K562 (cell line): ENCODE results near the gene MYOZ2. TPM values are rescaled to one million over a fixed set of nuclear protein-coding genes. Genes with fewer than 3 reads are reported as not detected.

Source experiments
- ATAC-seq: fragments of 200-7000 bp; cut with Tn5 transposase; 3 replicates; pipeline ENCODE4 v1.9.1; 2020; ENCODE audit warnings: moderate library complexity
- BruUV-seq: library from RNA; stranded (reverse); fragments of 400-500 nt; replicated peaks from 2 replicates; lab custom pipeline; 2021; lab: Mats Ljungman, UMichigan
- CTCF ChIA-PET: fragments of 300-600 bp; formaldehyde crosslinking; extraction: SDS; loops from one replicate; lab custom pipeline; 2021; ENCODE audit warnings: low intra/inter-chr PET ratio; lab: Yijun Ruan, JAX
- POLR2A ChIA-PET: fragments of 300-600, 350-650 bp; sonication (Branson Sonifier 250); formaldehyde crosslinking; extraction: SDS; loops from one replicate; lab custom pipeline; 2021; ENCODE audit warnings: antibody characterized with exemption, inconsistent platforms; lab: Yijun Ruan, JAX
- DNase-seq, 4 experiments: peaks; one replicate each; pipeline versions ENCODE4 v3.0.0 to v3.0.0-alpha.2; 2011 to 2018; ENCODE audit warnings: low spot score in 3 of 4, mixed read lengths in 3 of 4; ENCODE audit errors: extremely low read depth in 1 of 4
- FAIRE-seq: peaks from 2 replicates; lab custom pipeline; 2011; peaks lifted over from hg19 to GRCh38; lab: Jason Lieb, UNC
- H2AFZ ChIP-seq: 2 replicates; pipeline ENCODE4 v1.6.0; 2011; ENCODE audit warnings: low read depth, low read length, control low read depth, inconsistent platforms
- H3K27ac ChIP-seq: fragments of 200-600 bp; 3 replicates; pipeline ENCODE4 v1.8.0; 2011; ENCODE audit warnings: low read depth, mild to moderate bottlenecking, control low read depth, inconsistent platforms, low read length, moderate library complexity, mixed read lengths; ENCODE audit errors: extremely low read depth
- H3K27me3 ChIP-seq, 2 experiments: fragments of 300-600 bp in 1 of 2; 2 replicates in 1 of 2; 3 replicates in 1 of 2; pipeline versions ENCODE4 v1.6.0 to v1.8.0; 2011; ENCODE audit warnings: inconsistent platforms in 2 of 2, low read length in 2 of 2, mild to moderate bottlenecking in 1 of 2, mixed read lengths in 1 of 2, moderate library complexity in 1 of 2; ENCODE audit not compliant: control insufficient read depth in 2 of 2, insufficient read depth in 2 of 2
- H3K36me3 ChIP-seq: fragments of 300-600 bp; 3 replicates; pipeline ENCODE4 v1.8.0; 2011; ENCODE audit warnings: mild to moderate bottlenecking, low read length, inconsistent platforms; ENCODE audit not compliant: control insufficient read depth, insufficient read depth
- H3K4me1 ChIP-seq, 2 experiments: fragments of 200-600 bp in 1 of 2; replicated peaks in 1 of 2; 2 replicates in 1 of 2; 3 replicates in 1 of 2; pipeline versions ENCODE4 v1.5.1 to v1.8.0; 2011; ENCODE audit warnings: inconsistent platforms in 2 of 2, low read length in 2 of 2, mild to moderate bottlenecking in 1 of 2, mixed read lengths in 1 of 2, moderate library complexity in 1 of 2; ENCODE audit not compliant: control insufficient read depth in 2 of 2, insufficient read depth in 2 of 2
- H3K4me2 ChIP-seq: 2 replicates; pipeline ENCODE4 v1.6.1; 2011; ENCODE audit warnings: low read length, control low read depth, inconsistent platforms, mixed read lengths; ENCODE audit not compliant: insufficient read depth
- H3K4me3 ChIP-seq: fragments of 200-600 bp; sonication (generic), shearing (Covaris generic); 2 replicates; pipeline ENCODE4 v1.5.1; 2016; ENCODE audit warnings: control low read depth, inconsistent platforms
- H3K79me2 ChIP-seq: fragments of 200-600 bp; 3 replicates; pipeline ENCODE4 v1.8.0; 2011; ENCODE audit warnings: low read length, inconsistent platforms; ENCODE audit not compliant: control insufficient read depth, insufficient read depth
- H3K9ac ChIP-seq, 2 experiments: 2 replicates each; pipeline versions ENCODE4 v1.6.0 to v1.6.1; 2011; ENCODE audit warnings: low read depth in 2 of 2, low read length in 2 of 2, control low read depth in 1 of 2, inconsistent platforms in 1 of 2, mild to moderate bottlenecking in 1 of 2, mixed read lengths in 1 of 2; ENCODE audit not compliant: insufficient read depth in 1 of 2
- H3K9me1 ChIP-seq: one replicate; pipeline ENCODE4 v1.6.0; 2011; ENCODE audit warnings: inconsistent platforms, mild to moderate bottlenecking, low read length, moderate library complexity; ENCODE audit not compliant: control insufficient read depth, insufficient read depth
- H3K9me3 ChIP-seq: replicated peaks from 2 replicates; pipeline ENCODE4 v1.5.1; 2011; ENCODE audit warnings: low read depth, low read length, inconsistent platforms; ENCODE audit not compliant: control insufficient read depth, insufficient read depth
- H4K20me1 ChIP-seq: replicated peaks from 2 replicates; pipeline ENCODE4 v1.6.1; 2011; ENCODE audit warnings: low read length, inconsistent platforms, mixed read lengths; ENCODE audit not compliant: control insufficient read depth, insufficient read depth
- CHD4 ChIP-seq: fragments of 200-600 bp; sonication (generic); IDR thresholded peaks from 3 replicates; pipeline ENCODE4 v1.6.1; 2012; ENCODE audit warnings: low read depth, mild to moderate bottlenecking, mixed read lengths, low read length, inconsistent platforms; ENCODE audit not compliant: insufficient read depth, insufficient replicate concordance, poor library complexity, severe bottlenecking
- DPF2 ChIP-seq: fragments of 450-650 bp; IDR thresholded peaks from 2 replicates; pipeline ENCODE4 v1.6.1; 2016
- E2F3 ChIP-seq: fragments of 250-450 bp; sonication (Bioruptor Pico); IDR thresholded peaks from 2 replicates; pipeline ENCODE4 v1.4.0; 2020; ENCODE audit warnings: mild to moderate bottlenecking
- FOXK2 ChIP-seq, 2 experiments: fragments of 450-650 bp; IDR thresholded peaks in 1 of 2; conservative IDR thresholded peaks in 1 of 2; 2 replicates each; pipeline ENCODE4 v1.6.1; 2016; ENCODE audit warnings: low read depth in 2 of 2, mild to moderate bottlenecking in 1 of 2
- POLR2H ChIP-seq: IDR thresholded peaks from 2 replicates; pipeline ENCODE4 v1.6.1; 2016; ENCODE audit warnings: missing genetic modification characterization, low read depth, mild to moderate bottlenecking, control low read depth, missing compliant biosample characterization, moderate library complexity
- SMARCE1 ChIP-seq: fragments of 450-650 bp; IDR thresholded peaks from 2 replicates; pipeline ENCODE4 v1.7.1; 2016; ENCODE audit warnings: mild to moderate bottlenecking
- TAF9B ChIP-seq: fragments of 450-650 bp; IDR thresholded peaks from 2 replicates; pipeline ENCODE4 v1.6.1; 2018; ENCODE audit warnings: mild to moderate bottlenecking; ENCODE audit not compliant: partially characterized antibody
- TBL1XR1 ChIP-seq, 2 experiments: IDR thresholded peaks; 2 replicates each; pipeline ENCODE4 v1.6.1; 2012; ENCODE audit warnings: improper control_type of control experiment in 2 of 2, low read length in 2 of 2, mild to moderate bottlenecking in 1 of 2
- ZC3H8 ChIP-seq: fragments of 450-650 bp; IDR thresholded peaks from 2 replicates; pipeline ENCODE4 v1.6.1; 2017
- ZNF12 ChIP-seq: sonication (generic); formaldehyde crosslinking; IDR thresholded peaks from 2 replicates; pipeline ENCODE4 v1.4.0; 2020; ENCODE audit warnings: mild to moderate bottlenecking, missing genetic modification reagents
- ZNF217 ChIP-seq: sonication (generic); formaldehyde crosslinking; IDR thresholded peaks from 2 replicates; pipeline ENCODE4 v1.8.0; 2022; ENCODE audit warnings: mild to moderate bottlenecking, missing genetic modification reagents
- ZNF253 ChIP-seq: fragments of 250-450 bp; sonication (Bioruptor Pico); conservative IDR thresholded peaks from 2 replicates; pipeline ENCODE4 v1.6.1; 2021; ENCODE audit warnings: mild to moderate bottlenecking
- ZNF696 ChIP-seq: fragments of 250-450 bp; sonication (Bioruptor Pico); conservative IDR thresholded peaks from 2 replicates; pipeline ENCODE4 v1.4.0; 2020; ENCODE audit warnings: mild to moderate bottlenecking, moderate library complexity
- in situ Hi-C: fragments of 300-500 bp; cut with MboI; formaldehyde crosslinking; loops from 4 replicates; pipeline ENCODE4 v1.15.0; 2018; ENCODE audit warnings: inconsistent platforms, mixed read lengths
- intact Hi-C: fragments of 100-400 bp; cut with micrococcal nuclease; formaldehyde crosslinking; loops from 2 replicates; pipeline ENCODE4 v1.14.2; 2022
- polyA plus RNA-seq, 8 experiments: library from polyadenylated mRNA; depleted of rRNA in 4 of 8; stranded (reverse) in 5 of 8; unstranded in 3 of 8; fragments of >200 nt; fragmentation: Nextera tagmentation in 2 of 8; fragmentation: Illumina TruSeq in 1 of 8; extraction: Ambion mirVana in 2 of 8; extraction: Trizol in 1 of 8; gene quantifications; 2 replicates each; pipeline versions ENCODE4 v1.2.1 to v1.2.3, GENCODE V29; 2011 to 2014; ENCODE audit warnings: inconsistent platforms in 1 of 8, missing spikeins in 1 of 8
- total RNA-seq, 7 experiments: library from RNA; depleted of rRNA in 6 of 7; stranded (reverse); fragments of >200 nt in 6 of 7; fragmentation: Illumina TruSeq in 2 of 7; extraction: Trizol in 2 of 7; gene quantifications; 2 replicates each; pipeline versions ENCODE4 v1.2.1 to v1.2.3, GENCODE V29; 2011 to 2021; ENCODE audit warnings: low replicate concordance in 1 of 7
- TF ChIP-seq, protein P1 (sequence below): fragments of 250-450 bp; sonication (Bioruptor Pico); IDR thresholded peaks from 2 replicates; pipeline ENCODE4 v1.8.0; 2021; ENCODE audit warnings: mild to moderate bottlenecking, moderate library complexity
- TF ChIP-seq, protein P2 (sequence below): fragments of 250-450 bp; sonication (Bioruptor Pico); IDR thresholded peaks from 2 replicates; pipeline ENCODE4 v1.8.0; 2022; ENCODE audit warnings: inconsistent platforms
- TF ChIP-seq, protein P3 (sequence below), 2 experiments: fragments of 450-650 bp in 1 of 2; sonication (generic) in 1 of 2; formaldehyde crosslinking in 1 of 2; IDR thresholded peaks in 1 of 2; conservative IDR thresholded peaks in 1 of 2; 2 replicates each; pipeline versions ENCODE4 v1.6.1 to v1.8.1; 2016 to 2023; ENCODE audit warnings: mild to moderate bottlenecking in 2 of 2, moderate library complexity in 2 of 2, inconsistent platforms in 1 of 2, missing genetic modification reagents in 1 of 2
- TF ChIP-seq, protein P4 (sequence below): sonication (generic); formaldehyde crosslinking; IDR thresholded peaks from 2 replicates; pipeline ENCODE4 v1.8.0; 2022; ENCODE audit warnings: mild to moderate bottlenecking, missing genetic modification reagents

Gene MYOZ2
- total and polyA plus RNA-seq, 9 of the 15 experiments (the other 6 are each of a cell fraction or from before 2014, with no cell fraction given): not detected

- TF ChIP-seq, protein P1, sequence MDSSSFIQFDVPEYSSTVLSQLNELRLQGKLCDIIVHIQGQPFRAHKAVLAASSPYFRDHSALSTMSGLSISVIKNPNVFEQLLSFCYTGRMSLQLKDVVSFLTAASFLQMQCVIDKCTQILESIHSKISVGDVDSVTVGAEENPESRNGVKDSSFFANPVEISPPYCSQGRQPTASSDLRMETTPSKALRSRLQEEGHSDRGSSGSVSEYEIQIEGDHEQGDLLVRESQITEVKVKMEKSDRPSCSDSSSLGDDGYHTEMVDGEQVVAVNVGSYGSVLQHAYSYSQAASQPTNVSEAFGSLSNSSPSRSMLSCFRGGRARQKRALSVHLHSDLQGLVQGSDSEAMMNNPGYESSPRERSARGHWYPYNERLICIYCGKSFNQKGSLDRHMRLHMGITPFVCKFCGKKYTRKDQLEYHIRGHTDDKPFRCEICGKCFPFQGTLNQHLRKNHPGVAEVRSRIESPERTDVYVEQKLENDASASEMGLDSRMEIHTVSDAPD (CRISPR knock-in tag): no peak
- no peak for TF ChIP-seq ZNF12 (CRISPR knock-in tag)
- TF ChIP-seq POLR2H (tag): no peak
- TF ChIP-seq FOXK2 (conservative IDR thresholded peaks at IDR 0.05 in 1 of 2, IDR thresholded peaks at IDR 0.05 in 1 of 2; ENCODE audit: low read depth in 2 of 2): no peak
- TF ChIP-seq E2F3 (CRISPR knock-in tag): no peak
- TF ChIP-seq, all 486 proteins: peak for 10
These were observed 71.4 kb downstream of the MYOZ2 start (continued) for GRCh38 chr4:119207051-119207450.

DNA sequence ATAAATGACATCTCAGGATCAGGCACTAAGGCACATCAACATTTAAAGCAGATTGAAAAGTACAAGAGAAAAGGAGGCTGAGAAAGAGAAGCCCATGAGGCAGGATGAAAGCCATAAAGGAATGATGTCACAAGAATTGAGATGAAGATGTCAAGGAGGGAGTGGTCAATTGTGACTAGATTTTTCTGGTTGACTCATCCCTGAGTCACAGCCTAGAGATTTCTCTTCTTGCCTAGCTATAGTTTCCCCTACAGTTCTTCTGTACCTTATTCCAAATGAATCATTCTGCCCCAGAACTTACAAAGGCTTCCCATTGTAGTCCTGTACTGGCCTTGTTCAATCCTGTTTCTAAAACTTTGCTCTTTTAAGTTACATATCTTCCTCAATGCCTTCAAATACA is 73.4 kb downstream of the MYOZ2 start:
- peaks cover 10% of the 10 kb centered on the region for H3K79me2 ChIP-seq
- no TSS peak for BruUV-seq
- H3K4me1 ChIP-seq: peaks cover 4 to 15% of the 10 kb centered on the region in 2 experiments; a peak in 4 of 5 replicates
- in situ Hi-C loops (no loop called here), intact Hi-C loops (no loop called here)
- no peak overlapping the region for H3K4me3 ChIP-seq
- POLR2A ChIA-PET: no interaction called here
- FAIRE-seq (no peak), ATAC-seq (no peak), DNase-seq (peak; percentile 18 to 58 (median 30))
- no peak overlapping the region for H3K27ac ChIP-seq
- no peak overlapping the region for H3K4me2 ChIP-seq
- no peaks in the 10 kb centered on the region; a peak in 1 of 5 replicates for H3K27me3 ChIP-seq
- H3K36me3 ChIP-seq: no peaks in the 10 kb centered on the region
- no peak overlapping the region for H2AFZ ChIP-seq
- H3K9me3 ChIP-seq: no peaks in the 10 kb centered on the region
- no peaks in the 10 kb centered on the region for H4K20me1 ChIP-seq
- H3K9ac ChIP-seq: no peak overlapping the region
- CTCF ChIA-PET: no interaction called here
- H3K9me1 ChIP-seq: no peaks in the 10 kb centered on the region
- TF ChIP-seq, protein P2, sequence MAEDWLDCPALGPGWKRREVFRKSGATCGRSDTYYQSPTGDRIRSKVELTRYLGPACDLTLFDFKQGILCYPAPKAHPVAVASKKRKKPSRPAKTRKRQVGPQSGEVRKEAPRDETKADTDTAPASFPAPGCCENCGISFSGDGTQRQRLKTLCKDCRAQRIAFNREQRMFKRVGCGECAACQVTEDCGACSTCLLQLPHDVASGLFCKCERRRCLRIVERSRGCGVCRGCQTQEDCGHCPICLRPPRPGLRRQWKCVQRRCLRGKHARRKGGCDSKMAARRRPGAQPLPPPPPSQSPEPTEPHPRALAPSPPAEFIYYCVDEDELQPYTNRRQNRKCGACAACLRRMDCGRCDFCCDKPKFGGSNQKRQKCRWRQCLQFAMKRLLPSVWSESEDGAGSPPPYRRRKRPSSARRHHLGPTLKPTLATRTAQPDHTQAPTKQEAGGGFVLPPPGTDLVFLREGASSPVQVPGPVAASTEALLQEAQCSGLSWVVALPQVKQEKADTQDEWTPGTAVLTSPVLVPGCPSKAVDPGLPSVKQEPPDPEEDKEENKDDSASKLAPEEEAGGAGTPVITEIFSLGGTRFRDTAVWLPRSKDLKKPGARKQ (CRISPR knock-in tag): no peak
- TF ChIP-seq CHD4: no peak
- TF ChIP-seq, protein P3, sequence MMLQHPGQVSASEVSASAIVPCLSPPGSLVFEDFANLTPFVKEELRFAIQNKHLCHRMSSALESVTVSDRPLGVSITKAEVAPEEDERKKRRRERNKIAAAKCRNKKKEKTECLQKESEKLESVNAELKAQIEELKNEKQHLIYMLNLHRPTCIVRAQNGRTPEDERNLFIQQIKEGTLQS (IDR thresholded peaks at IDR 0.05): peak; percentile 93
- TF ChIP-seq, protein P3 (CRISPR knock-in tag; conservative IDR thresholded peaks at IDR 0.05): no peak
- TF ChIP-seq, protein P4, sequence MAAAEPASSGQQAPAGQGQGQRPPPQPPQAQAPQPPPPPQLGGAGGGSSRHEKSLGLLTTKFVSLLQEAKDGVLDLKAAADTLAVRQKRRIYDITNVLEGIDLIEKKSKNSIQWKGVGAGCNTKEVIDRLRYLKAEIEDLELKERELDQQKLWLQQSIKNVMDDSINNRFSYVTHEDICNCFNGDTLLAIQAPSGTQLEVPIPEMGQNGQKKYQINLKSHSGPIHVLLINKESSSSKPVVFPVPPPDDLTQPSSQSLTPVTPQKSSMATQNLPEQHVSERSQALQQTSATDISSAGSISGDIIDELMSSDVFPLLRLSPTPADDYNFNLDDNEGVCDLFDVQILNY (CRISPR knock-in tag): no peak
- TF ChIP-seq ZNF217: no peak
- peak; percentile 81; the same call in 1 of the 2 replicates for TF ChIP-seq SMARCE1
- TF ChIP-seq ZNF696 (CRISPR knock-in tag): no peak
- TF ChIP-seq ZC3H8: no peak
- peak; percentile 68 for TF ChIP-seq DPF2
- TF ChIP-seq ZNF253 (CRISPR knock-in tag): no peak
- TF ChIP-seq TBL1XR1 (IDR thresholded peaks at IDR 0.05; ENCODE audit: low read length in 2 of 2): no peak
- TF ChIP-seq TAF9B: no peak
